Middle frontal gyrus (tissue), 1 donor: ENCODE data around the gene POLR2J3.
"Not testable (repeated sequence)": the region's sequence is repeated elsewhere in the genome, so short reads cannot be mapped to it uniquely, and the experiment has no call there.

Experiments used
- DNase-seq: peaks from one replicate; pipeline ENCODE4 v3.0.0-alpha.2; 2015; ENCODE audit warnings: low spot score; ENCODE audit errors: extremely low spot score

Gene POLR2J3

DNA sequence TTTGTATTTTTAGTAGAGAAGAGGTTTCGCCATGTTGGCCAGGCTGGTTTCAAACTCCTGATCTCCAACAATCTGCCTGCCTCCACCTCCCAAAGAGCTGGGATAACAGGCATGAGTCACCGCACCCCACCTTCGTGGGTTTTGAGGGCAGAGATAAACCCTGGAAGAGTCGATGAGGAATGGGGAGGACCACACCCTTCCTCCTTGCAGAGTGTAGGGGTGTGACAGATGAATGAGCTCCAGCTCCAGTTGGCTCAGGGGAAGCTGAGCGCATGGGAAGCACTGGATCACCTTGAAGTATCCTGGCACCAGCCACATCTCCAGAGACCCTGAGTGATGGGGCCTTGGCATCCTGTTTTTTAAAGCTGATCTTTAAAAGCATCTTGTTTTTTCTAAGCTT, 11.1 kb upstream of the POLR2J3 start:
- DNase-seq = not testable (repeated sequence)

DNA sequence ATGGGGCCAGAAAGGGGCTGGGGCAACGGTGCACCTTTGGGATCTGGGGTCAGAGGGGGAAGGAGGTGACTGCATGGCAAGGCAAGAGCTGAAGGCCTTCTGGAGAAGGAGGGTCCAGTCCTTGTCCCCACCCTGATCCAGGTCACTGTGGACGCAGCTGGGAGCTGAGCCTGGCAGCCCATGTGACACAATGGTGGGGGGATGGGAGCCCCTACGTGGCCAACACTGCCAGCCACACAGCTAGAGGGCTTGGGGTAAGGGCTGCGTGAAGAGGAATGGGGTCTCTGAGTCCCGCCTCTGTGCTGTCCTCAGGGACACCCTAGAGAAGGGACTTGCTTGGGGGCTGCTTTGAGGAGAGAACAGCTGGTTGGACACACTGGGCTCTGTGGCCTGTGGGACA, 9.3 kb upstream of the POLR2J3 start:
- not testable (repeated sequence) for DNase-seq

DNA sequence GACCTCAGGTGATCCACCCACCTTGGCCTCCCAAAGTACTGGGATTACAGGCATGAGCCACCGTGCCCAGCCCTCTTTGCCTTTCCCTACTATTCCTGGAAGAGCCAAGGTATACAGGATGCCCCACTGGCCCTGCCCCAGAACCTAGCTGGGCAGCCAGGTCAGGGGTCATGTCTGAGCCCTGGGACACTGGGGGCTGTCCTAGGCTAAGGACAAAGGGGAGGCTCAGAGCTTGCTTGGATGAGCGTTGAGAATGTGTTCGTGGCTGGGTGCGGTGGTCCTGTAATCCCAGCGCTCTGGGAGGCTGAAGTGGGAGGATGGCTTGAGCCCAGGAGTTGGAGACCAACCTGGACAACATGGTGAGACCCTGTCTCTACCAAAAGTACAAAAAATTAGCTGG, 6.1 kb upstream of the POLR2J3 start:
- not testable (repeated sequence) for DNase-seq

DNA sequence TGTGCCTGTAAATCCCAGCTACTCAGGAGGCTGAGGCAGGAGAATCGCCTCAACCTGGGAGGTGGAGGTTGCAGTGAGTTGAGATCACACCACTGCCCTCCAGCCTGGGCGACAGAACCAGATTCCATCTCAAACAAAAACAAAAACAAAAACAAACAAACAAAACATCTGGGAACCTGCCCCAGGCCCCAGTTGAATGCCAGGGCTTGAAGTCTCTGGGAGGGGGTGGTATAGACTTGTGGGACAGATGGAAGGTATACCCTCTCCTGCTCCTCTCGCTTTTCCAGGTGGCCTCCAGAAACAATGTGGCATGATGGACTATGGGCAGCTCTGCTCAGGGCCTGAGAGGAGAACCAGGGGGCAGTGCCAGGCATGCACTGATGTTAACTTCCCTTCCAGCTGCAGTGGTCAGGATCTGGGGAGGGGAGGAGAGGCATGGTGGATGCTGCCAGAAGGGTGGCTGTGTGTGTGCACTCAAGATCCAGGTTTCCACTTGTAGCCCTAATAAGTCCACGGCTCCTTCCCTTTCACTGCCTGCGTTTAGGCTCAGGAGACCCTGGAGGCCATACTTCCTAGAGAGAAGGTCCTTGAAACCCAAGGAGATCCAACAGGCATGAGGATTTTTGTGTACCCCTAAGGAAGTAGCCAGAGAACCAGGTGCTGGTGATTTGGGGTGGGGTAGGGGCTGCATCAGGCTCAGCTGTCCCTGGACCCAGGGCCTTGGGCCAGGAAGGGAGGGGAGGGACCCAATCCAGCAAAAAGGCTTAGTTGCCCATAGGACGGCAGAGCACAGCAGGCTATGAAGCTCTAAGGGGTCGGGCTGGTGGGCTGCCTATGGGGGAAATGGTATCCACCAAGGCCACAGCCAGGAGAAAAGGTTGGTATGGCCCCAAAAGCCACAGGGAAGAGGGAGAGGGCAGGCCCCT, 5.2 kb upstream of the POLR2J3 start:
- not testable (repeated sequence) for DNase-seq

DNA sequence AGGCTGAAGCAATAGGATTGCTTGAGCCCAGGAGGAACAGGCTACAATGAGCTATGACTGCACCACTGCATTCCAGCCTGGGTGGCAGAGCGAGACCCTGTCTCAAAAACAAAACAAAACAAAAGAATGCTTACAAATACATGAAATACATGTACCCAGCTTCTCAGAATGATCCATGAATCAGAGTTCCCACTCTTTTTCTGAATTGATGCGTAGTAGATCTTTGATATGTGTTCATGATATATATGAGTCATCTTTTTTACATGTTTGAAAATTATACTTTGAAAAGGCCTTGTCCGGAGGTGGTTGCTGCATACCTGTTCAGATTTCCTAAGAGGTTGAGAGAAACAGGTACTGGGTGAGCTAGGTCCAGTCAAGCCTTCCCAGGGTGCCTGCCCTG, 4.0 kb upstream of the POLR2J3 start:
- not testable (repeated sequence) for DNase-seq

DNA sequence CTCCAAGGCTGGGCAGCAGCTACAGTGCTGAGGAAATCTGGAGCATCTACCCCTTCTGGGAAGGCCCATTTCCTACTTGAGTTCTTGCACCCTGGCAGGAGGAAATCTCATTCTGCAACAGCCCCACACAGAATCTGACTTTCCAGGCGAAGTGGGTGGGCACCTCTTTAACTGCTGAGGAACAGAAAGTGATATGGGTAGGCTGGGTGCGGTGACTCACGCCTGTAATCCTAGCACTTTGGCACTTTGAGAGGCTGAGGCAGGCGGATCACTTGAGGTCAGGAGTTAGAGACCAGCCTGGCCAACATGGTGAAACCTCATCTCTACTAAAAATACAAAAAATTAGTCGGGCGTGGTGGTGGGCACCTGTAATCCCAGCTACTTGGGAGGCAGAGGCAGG, 2.2 kb upstream of the POLR2J3 start:
- not testable (repeated sequence) for DNase-seq

DNA sequence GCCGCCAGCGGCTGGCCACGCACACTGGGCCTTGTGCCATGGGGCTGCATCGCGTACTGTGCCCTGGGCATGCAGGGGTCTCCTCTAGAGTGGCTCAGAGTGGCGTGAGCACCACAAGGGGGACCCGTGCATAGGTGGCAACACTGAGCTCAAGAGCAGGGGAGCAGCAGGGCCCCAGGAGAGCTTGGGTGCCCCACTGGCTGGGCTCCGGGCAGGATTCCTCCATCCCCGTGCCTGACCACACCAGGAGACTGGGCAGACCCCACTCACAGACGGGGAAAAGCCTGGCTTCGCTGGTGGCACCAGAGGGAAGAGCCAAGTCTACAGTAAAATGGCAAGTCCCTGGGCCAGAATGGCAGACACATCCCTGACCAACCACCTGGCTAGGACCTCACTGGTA, 3.8 kb downstream of the POLR2J3 start:
- not testable (repeated sequence) for DNase-seq

DNA sequence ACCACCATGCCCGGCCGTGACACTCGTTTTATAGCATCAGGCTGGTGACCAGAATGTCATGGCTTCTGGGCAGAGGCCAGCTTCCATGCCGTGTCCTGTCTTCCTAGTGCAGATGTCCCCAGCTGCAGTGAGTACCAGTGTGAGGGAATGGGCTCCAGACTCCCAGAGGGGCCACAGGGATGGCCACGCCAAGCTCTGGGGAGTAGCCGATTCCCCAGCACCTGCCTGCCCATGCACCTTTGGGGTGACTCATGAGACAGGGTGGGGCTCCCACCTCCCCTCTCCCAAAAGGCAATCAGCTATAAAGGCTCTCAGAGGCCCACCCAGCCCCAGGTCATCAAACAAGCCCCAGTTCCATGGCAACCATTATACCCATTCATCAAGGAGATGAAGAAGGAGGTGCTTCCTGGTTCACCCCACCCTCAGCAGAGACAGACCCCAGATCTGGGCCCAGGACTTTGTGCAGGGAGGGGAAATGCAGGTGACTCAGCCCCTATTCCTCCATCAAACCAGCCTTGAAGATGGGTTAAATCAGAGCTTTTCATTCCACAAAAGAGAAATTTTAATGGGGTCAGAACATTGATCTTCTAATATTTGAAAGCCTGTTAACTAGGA, 21.5 kb downstream of the POLR2J3 start, which contains the start of gene SPDYE2:
TSS of gene SPDYE2 (plus strand) at position 419 of the 615 bp plus-strand sequence. CDS start 2,030 bp downstream, outside the sequence.
- DNase-seq = not testable (repeated sequence)

DNA sequence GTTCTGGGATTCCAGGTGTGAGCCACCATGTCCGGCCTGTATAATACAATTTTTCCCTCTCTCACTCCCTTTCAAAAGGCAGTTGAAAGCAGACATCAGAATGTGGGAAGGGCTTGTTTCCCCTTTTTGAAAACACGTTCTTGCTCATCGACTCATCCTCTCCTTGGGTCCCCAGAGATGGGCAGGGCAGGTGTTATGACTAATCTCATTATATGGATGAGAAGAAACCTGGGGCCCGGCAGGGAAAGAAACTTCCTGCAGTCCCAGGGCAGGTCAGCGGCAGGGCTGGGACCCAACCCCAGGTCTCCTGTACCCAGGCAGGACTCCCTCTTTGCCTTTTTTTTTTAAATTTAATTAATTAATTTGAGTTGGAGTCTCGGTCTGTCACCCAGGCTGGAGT, 26.0 kb downstream of the POLR2J3 start:
- not testable (repeated sequence) for DNase-seq

DNA sequence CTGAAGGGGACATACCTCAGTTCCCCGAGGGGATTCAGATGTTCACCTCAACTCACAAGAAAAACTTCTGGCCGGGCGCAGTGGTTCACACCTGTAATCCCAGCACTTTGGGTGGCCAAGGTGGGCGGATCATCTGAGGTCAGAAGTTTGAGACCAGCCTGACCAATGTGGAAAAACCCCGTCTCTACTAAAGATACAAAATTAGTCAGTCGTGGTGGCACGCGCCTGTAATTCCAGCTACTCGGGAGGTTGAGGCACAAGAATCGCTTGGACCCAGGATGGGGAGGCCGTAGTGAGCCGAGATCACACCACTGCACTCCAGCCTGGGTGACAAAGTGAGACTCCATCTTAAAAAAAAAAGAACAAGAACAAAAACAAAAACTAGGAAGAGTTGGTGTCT, 27.1 kb downstream of the POLR2J3 start:
- not testable (repeated sequence) for DNase-seq

DNA sequence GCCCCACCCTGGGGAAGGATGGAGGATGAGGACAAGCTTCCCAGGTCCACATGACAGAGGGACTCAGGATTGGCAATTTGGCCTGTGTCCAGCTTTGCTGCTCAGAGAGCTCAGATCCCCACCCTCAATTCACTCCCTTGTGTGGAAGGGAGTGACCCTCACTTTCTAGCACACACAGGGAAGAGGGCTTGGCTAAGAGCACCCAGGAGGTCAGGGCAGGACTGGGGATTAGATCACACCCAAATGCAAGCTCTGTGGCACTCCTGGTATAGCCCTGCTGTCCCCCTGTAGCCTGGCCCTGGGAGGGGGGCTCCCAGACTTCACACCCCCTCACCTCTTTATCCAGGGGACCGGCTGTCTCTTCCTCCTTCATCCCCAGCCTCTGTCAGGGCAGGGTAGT, 28.0 kb downstream of the POLR2J3 start:
- DNase-seq = not testable (repeated sequence)

DNA sequence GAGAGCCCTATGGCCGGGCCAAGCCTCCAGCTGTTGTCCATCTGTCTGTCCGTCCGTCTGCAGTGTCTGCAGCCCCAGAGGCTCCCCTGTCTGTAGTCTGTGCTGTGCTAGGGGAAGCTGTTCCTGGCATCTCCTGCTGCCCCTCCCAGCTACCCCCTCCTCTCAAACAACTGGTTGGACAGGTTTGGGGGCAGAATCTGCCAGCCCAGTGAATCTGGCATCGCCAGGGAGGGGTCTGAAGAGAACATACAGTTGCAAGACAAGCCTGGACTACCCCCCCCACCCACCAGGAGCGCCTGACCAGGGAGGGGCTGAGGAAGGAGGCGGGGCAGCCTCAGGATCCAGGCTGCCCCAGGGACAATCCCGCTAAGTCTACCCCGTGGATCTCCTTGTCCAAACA, 28.8 kb downstream of the POLR2J3 start, which contains the start of gene UPK3BL2:
TSS of gene UPK3BL2 (minus strand) at position 101 of the 400 bp plus-strand sequence. CDS start at position 41, 60 bp downstream.
- not testable (repeated sequence) for DNase-seq

DNA sequence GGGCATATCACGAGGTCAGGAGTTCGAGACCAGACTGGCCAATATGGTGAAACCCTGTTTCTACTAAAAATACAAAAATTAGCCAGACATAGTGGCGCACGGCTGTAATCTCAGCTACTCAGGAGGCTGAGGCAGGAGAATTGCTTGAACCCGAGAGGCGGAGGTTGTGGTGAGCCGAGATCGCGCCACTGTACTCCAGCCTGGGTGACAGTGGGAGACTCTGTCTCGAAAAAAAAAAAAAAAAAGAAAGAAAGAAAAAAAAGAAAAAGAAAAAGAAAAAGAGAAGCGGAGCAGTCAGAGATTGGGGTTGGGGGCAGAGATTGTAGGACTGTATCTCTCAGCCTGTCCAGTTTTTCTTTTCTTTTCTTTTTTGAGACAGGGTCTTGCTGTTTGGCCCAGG, 29.6 kb downstream of the POLR2J3 start:
- not testable (repeated sequence) for DNase-seq

DNA sequence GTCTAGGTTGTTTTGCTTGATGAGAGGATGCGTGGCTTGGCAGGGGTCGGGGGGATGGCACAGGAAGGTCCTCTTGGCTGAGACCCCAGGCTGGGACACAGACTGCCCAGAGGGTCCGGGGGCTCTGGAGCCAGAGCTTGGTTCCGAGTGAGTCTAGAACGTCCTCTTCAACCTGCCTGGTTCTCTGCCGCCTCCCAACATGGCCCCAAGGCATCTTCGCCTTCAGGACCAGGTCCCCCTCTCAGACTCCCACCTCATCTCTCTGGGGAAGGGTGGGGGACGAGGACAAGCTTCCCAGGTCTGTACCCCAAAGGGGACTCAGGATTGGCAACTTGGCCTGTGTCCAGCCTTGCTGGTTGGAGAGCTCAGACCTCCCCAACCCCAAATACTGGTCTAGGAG, 30.3 kb downstream of the POLR2J3 start:
- DNase-seq = not testable (repeated sequence)

DNA sequence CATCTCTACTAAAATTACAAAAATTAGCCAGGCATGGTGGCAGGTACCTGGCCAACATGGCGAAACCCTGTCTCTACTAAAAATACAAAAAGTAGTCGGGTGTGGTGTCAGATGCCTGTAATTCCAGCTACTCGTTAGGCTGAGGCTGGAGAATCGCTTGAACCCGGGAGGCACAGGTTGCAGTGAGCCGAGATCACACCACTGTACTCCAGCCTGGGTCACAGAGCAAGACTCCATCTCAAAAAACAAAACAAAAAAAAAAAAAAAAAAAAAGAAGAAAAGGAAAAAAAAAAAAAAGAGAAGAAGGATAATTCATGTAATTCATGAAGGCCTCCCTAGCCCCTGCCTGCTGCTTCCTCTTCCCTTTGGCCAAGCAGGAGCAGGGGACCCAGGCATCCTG, 31.8 kb downstream of the POLR2J3 start:
- DNase-seq = not testable (repeated sequence)

DNA sequence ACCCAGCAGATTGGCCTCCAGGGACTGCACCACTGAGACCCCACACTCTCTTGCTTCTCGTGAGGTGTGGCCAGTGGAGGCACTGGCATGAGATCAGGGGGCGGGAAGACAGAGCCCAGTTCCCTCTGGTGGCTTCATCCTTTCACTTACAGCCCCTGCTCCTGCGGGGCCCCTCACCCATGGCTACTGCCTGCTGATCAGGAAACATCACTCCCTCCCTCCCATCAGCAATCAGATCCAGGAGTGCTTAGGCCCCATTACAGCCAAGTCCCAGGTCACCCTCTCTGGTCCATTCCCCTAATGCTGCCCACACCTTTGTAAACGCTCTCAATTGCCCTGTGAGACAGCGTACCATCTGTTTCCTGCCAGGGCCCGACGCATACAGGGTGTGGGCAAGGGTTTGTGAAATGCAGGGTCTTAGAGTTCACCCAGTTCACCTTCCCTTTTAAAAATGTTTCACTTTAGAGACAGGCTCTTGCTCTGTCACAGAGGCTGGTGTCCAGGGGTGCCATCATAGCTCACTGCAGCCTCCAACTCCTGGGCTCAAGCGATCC, 37.2 kb downstream of the POLR2J3 start:
- not testable (repeated sequence) for DNase-seq

DNA sequence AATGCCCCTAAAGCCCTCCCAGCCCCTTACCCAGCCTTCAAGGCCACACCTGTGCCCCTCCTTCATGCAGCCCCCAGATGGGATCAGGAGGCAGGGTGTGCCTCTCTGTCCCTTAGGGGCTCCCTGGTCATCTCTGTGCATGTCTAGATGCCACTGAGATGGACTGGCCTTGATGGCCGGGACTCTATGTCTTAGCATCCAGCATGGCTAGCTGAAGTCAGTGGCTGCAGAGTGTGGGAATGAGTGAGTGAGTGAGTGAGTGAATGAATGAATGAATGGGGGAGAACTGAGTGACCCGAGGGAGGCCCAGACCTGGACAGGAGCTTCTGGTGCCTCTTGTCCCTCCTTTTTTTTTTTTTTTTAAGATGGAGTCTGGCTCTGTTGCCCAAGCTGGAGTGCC, 40.3 kb downstream of the POLR2J3 start:
- DNase-seq = not testable (repeated sequence)

DNA sequence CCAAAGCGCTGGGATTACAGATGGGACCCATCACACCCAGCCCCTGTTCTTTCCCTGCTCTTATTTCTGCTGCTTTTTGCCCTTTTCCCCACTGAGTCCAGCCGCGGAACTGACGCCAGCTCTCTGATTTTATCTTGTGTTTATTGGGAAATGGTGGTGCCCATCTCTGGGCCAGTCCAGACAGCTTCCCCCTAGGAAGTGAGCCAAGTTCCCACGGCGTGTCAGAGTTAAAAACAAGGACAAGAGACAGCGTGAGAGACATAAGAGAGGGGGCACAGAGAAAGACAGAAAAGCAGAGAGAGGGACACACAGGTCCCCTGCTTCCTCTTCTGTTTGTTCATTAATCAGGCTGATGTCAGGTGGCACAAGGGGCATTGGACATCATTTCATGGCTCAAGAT, 40.8 kb downstream of the POLR2J3 start:
- DNase-seq = not testable (repeated sequence)

DNA sequence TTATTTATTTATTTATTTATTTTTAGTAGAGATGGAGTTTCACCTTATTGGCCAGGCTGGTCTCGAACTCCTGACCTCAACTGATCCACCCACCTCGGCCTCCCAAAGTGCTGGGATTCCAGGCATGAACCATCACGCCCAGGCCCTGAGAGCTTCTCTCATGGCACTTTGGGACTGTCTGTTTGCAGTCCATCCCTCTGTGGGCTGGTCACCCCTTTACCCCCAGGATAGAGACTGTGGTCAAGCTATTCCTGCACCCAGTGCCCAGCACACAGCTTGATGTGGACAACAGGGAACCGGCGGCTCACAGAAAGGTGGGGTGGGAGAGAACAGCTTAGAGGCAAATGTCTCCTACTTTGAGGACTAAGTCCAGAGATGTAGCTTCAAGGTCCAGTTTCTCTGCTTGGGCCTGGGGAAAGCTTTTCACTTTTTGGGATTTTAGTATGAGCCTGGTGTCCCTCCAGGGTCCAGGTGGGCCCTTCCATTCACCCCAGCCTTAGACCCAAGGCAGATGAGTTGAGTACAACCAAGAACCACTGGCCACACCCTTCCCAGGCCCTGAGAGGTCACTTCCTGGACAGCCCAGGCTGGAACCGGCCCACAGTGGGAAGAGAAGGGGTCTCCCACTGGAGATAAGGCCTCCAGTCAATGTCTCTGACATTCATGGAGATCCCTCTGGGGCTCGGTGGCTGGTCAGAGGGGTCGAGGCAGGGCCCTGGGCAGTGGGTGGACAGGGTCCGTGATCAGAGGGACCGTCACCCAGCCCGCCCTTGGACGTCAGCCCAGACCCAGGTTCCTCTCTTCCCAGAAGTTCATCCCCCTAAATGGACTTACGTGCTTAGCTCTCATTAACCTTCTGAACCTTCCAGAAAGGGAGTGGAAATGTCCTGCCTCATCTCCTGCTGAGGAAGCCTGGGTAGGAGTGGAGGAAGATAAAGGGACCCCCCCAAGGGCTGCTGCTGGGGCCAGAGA, 44.3 kb downstream of the POLR2J3 start:
- not testable (repeated sequence) for DNase-seq

DNA sequence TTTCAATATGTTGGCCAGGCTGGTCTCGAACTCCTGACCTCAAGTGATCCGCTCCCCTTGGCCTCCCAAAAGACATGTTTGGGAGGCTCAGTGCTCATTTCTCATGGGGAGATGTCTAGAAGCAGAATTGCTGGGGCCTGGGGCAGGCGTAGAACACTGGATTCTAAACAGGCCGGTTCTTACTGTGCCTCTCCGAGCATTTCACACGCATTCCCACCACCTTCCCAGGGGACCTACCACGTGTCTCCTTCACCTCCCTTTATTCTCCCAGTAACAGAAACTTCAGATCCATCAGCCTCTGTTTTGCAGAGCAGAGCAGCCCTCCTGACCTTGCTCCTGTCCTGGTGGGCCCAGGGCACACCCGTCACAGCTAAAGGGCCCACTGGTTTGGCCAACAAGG, 45.2 kb downstream of the POLR2J3 start:
- DNase-seq = not testable (repeated sequence)

DNA sequence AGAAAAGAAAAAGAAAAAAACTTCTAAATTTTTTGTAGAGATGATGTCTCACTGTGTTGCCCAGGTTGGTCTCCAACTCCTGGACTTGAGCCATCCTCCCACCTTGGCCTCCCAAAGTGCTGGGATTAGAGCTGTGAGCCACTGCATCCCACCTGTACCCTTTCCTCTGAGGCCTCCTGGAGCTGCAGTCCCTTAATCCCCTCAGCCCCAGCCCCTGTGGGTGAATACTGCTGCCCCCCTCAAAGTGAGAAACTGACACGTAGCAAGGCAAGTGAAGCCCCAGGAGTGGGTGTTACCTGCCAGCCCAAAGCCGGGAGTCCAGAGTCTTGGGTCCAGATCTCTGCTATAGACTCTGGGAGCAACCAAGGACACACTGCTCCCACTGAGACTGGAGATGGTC, 47.6 kb downstream of the POLR2J3 start:
- DNase-seq = not testable (repeated sequence)
